Measurements from ENCODE around the gene TRA2A.

The TRA2A gene

DNA sequence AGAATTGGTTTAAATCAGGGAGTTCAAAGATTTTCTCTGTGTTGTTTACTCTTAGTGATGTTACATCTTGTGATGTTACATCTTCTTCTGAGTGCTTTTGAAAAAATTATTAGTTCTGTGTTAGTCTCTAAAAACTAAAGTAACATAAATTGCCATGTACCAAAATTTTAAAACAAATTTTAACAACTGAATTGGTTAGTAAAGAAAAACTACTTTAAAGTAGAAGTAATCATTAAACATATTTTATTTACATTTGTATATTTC lies 56.3 kb downstream of the TRA2A start:
- peak overlapping the region; percentile 84 for H3K4me3 ChIP-seq (ENCODE audit: low read length)
- no peaks in the 10 kb centered on the region for H3K27me3 ChIP-seq (ENCODE audit: insufficient read depth, low read length)
- peak overlapping the region; percentile 97 for H3K9ac ChIP-seq (ENCODE audit: low read depth, low read length)
- peak overlapping the region; percentile 97 for H3K27ac ChIP-seq (ENCODE audit: low read depth, low read length)
- peaks cover 32% of the 10 kb centered on the region for H3K4me1 ChIP-seq (ENCODE audit: insufficient read depth, low read length)
- H3K36me3 ChIP-seq (ENCODE audit: insufficient read depth, low read length): no peaks in the 10 kb centered on the region
- H3K9me3 ChIP-seq (ENCODE audit: insufficient read depth, low read depth, low read length): no peaks in the 10 kb centered on the region

DNA sequence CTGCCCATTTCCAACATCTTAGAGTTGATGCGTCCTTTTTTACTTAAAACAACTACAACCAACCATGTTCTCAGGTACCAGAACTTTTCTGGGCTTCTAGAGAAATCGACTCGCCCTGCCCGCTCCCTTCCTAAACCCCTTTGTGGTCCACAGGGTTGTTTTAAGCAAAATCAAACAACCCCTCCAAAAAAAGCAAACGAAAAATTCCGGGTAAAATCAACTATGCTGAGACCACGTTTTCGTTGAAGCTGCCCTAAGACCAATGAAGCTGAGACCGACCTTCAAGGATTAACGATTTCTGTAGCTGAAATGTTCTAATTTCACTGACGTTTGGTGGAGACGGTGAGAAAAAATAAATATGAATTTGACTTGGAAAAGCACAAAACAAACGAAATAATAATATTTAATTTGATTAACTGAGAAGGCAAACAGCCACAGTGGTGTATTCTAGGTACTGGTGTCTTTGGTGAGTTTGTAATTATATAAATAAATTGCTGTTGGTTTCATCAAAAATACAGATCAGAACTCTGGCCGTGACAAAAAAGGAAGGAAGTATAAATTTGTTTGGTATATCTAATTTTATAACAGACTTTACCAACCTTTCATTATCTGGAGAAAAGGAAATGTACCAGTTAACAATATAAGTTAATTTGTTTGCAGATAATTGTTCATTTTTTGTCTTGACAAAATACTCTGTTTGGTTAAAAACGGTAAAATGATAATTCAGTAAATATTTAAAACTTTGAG lies 56.8 kb downstream of the TRA2A start:
- no peaks in the 10 kb centered on the region for H3K9me3 ChIP-seq (ENCODE audit: insufficient read depth, low read depth, low read length)
- peak overlapping the region; percentile 97 for H3K27ac ChIP-seq (ENCODE audit: low read depth, low read length)
- H3K4me3 ChIP-seq (ENCODE audit: low read length): peak overlapping the region; percentile 84
- H3K36me3 ChIP-seq (ENCODE audit: insufficient read depth, low read length): no peaks in the 10 kb centered on the region
- 0% methylated on average over 13 of the region's 15 CpGs for WGBS
- H3K4me1 ChIP-seq (ENCODE audit: insufficient read depth, low read length): peaks cover 32% of the 10 kb centered on the region
- H3K27me3 ChIP-seq (ENCODE audit: insufficient read depth, low read length): no peaks in the 10 kb centered on the region
- peak overlapping the region; percentile 97 for H3K9ac ChIP-seq (ENCODE audit: low read depth, low read length)

- Histone ChIP-seq H3K36me3 (ENCODE audit: insufficient read depth, low read length) (no peaks in the 10 kb centered on the region), H3K4me3 (ENCODE audit: low read length) (peak overlapping the region; percentile 84), H3K9ac (ENCODE audit: low read depth, low read length) (peak overlapping the region; percentile 99), H3K27me3 (ENCODE audit: insufficient read depth, low read length) (no peaks in the 10 kb centered on the region), H3K27ac (ENCODE audit: low read depth, low read length) (peak overlapping the region; percentile 97), H3K4me1 (ENCODE audit: insufficient read depth, low read length) (peaks cover 32% of the 10 kb centered on the region), H3K9me3 (ENCODE audit: insufficient read depth, low read depth, low read length) (no peaks in the 10 kb centered on the region)
- WGBS: under 1% methylated on average over 63 of the region's 66 CpGs
Observed at GRCh38 chr7:23474094-23474828, 57.5 kb downstream of the TRA2A start.

DNA sequence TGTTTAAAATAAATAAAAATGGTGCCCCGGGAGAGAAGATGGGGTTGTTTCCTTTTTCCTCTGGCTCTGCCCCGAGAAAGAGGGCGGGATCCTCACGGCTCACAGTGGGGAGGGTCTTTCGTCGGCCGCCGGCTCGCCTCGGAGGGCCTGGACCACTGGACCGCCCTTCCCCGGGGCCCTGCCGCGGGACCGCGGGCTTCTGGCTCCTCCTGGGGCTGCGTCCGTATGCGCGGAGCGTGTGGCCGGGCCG lies 58.0 kb downstream of the TRA2A start:
- under 1% methylated on average over 23 of the region's 23 CpGs for WGBS
- Histone ChIP-seq H3K27me3 (ENCODE audit: insufficient read depth, low read length) (no peaks in the 10 kb centered on the region), H3K27ac (ENCODE audit: low read depth, low read length) (peak overlapping the region; percentile 97)

GRCh38 chr7:23472956-23473843 lies 58.6 kb downstream of the TRA2A start:
- H3K36me3 ChIP-seq (ENCODE audit: insufficient read depth, low read length): no peaks in the 10 kb centered on the region
- WGBS: 3% methylated on average over 16 of the region's 16 CpGs
- H3K4me3 ChIP-seq (ENCODE audit: low read length): peak overlapping the region; percentile 84
- H3K4me1 ChIP-seq (ENCODE audit: insufficient read depth, low read length): peaks cover 32% of the 10 kb centered on the region
- H3K9me3 ChIP-seq (ENCODE audit: insufficient read depth, low read depth, low read length): no peaks in the 10 kb centered on the region
- peak overlapping the region; percentile 97 for H3K27ac ChIP-seq (ENCODE audit: low read depth, low read length)
- no peaks in the 10 kb centered on the region for H3K27me3 ChIP-seq (ENCODE audit: insufficient read depth, low read length)
- H3K9ac ChIP-seq (ENCODE audit: low read depth, low read length): peak overlapping the region; percentile 99

More for the DNA sequence above, 58.0 kb downstream of the TRA2A start:
- Histone ChIP-seq H3K9me3 (ENCODE audit: insufficient read depth, low read depth, low read length) (no peaks in the 10 kb centered on the region), H3K4me3 (ENCODE audit: low read length) (peak overlapping the region; percentile 84), H3K4me1 (ENCODE audit: insufficient read depth, low read length) (peaks cover 32% of the 10 kb centered on the region), H3K9ac (ENCODE audit: low read depth, low read length) (peak overlapping the region; percentile 99), H3K36me3 (ENCODE audit: insufficient read depth, low read length) (no peaks in the 10 kb centered on the region)

DNA sequence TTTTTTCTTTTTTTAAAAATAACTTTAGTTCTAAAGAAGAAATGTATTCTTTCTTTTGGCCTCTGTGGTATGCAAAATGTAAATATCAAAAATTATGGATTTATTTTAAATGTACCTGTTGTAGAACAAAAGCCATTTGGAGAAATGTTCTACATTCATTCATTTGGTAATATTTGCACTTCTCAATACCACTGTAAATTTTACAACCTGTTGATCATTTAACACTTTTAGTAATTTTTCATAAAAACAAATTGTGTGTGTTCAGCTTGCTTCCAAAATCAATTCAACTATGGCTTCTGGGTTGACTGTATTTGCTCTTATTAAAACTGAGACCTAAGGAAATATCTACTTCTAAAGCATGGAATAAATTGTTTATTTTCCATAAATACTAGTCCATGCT lies 59.2 kb downstream of the TRA2A start:
- no peaks in the 10 kb centered on the region for H3K9me3 ChIP-seq (ENCODE audit: insufficient read depth, low read depth, low read length)
- H3K4me1 ChIP-seq (ENCODE audit: insufficient read depth, low read length): peaks cover 25% of the 10 kb centered on the region
- peak overlapping the region; percentile 99 for H3K9ac ChIP-seq (ENCODE audit: low read depth, low read length)
- H3K27ac ChIP-seq (ENCODE audit: low read depth, low read length): peak overlapping the region; percentile 96
- H3K36me3 ChIP-seq (ENCODE audit: insufficient read depth, low read length): no peaks in the 10 kb centered on the region
- H3K4me3 ChIP-seq (ENCODE audit: low read length): peak overlapping the region; percentile 84
- H3K27me3 ChIP-seq (ENCODE audit: insufficient read depth, low read length): no peaks in the 10 kb centered on the region

DNA sequence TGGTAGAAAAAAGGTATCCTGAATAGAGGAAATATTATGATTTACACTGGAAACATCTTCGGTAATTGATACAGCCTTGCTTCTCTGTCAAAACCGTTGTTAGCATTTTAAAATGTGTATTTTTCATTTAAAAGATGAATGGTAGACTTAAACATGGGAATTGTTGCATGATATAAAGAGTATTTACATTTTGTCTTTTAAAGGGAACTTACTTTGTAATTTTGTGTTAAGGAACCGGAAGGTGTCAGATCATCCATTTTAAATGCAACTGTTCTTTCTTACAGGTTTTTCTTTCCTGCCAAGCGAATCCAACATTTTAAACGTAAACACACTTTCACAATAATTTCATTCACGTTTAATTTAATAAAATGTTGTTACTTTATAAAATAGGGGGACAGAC lies 59.7 kb downstream of the TRA2A start:
- Histone ChIP-seq H3K27ac (ENCODE audit: low read depth, low read length) (peak overlapping the region; percentile 96), H3K27me3 (ENCODE audit: insufficient read depth, low read length) (no peaks in the 10 kb centered on the region), H3K9me3 (ENCODE audit: insufficient read depth, low read depth, low read length) (no peaks in the 10 kb centered on the region), H3K36me3 (ENCODE audit: insufficient read depth, low read length) (no peaks in the 10 kb centered on the region), H3K9ac (ENCODE audit: low read depth, low read length) (peak overlapping the region; percentile 99), H3K4me3 (ENCODE audit: low read length) (peak overlapping the region; percentile 84), H3K4me1 (ENCODE audit: insufficient read depth, low read length) (peaks cover 20% of the 10 kb centered on the region)
- WGBS: 1% methylated on average over 4 of the region's 6 CpGs

GRCh38 chr7:23471106-23471859 lies 60.5 kb downstream of the TRA2A start:
- Histone ChIP-seq H3K36me3 (ENCODE audit: insufficient read depth, low read length) (no peaks in the 10 kb centered on the region), H3K4me1 (ENCODE audit: insufficient read depth, low read length) (peaks cover 18% of the 10 kb centered on the region), H3K27me3 (ENCODE audit: insufficient read depth, low read length) (no peaks in the 10 kb centered on the region), H3K4me3 (ENCODE audit: low read length) (peak overlapping the region; percentile 84), H3K27ac (ENCODE audit: low read depth, low read length) (peak overlapping the region; percentile 96), H3K9ac (ENCODE audit: low read depth, low read length) (peak overlapping the region; percentile 99), H3K9me3 (ENCODE audit: insufficient read depth, low read depth, low read length) (no peaks in the 10 kb centered on the region)
- WGBS: under 1% methylated on average over 43 of the region's 44 CpGs

GRCh38 chr7:23470330-23471105 lies 61.3 kb downstream of the TRA2A start, which contains the start of gene IGF2BP3:
Gene IGF2BP3 (minus strand): TSS chr7:23470491. CDS start chr7:23470110, 381 bp downstream.
- no peaks in the 10 kb centered on the region for H3K27me3 ChIP-seq (ENCODE audit: insufficient read depth, low read length)
- peak within 1 kb of the TSS; percentile 84 for H3K4me3 ChIP-seq (ENCODE audit: low read length)
- 2% methylated on average over 32 of the region's 34 CpGs for WGBS
- H3K36me3 ChIP-seq (ENCODE audit: insufficient read depth, low read length): no peaks in the 10 kb centered on the region
- no peaks in the 10 kb centered on the region for H3K9me3 ChIP-seq (ENCODE audit: insufficient read depth, low read depth, low read length)
- peak within 1 kb of the TSS; percentile 99 for H3K9ac ChIP-seq (ENCODE audit: low read depth, low read length)
- H3K27ac ChIP-seq (ENCODE audit: low read depth, low read length): peak within 1 kb of the TSS; percentile 96
- peaks cover 23% of the 10 kb centered on the region for H3K4me1 ChIP-seq (ENCODE audit: insufficient read depth, low read length)

GRCh38 chr7:23469961-23470250 lies 61.9 kb downstream of the TRA2A start:
- H3K4me1 ChIP-seq (ENCODE audit: insufficient read depth, low read length): peaks cover 27% of the 10 kb centered on the region
- H3K4me3 ChIP-seq (ENCODE audit: low read length): peak overlapping the region; percentile 84
- H3K27ac ChIP-seq (ENCODE audit: low read depth, low read length): peak overlapping the region; percentile 96
- H3K27me3 ChIP-seq (ENCODE audit: insufficient read depth, low read length): no peaks in the 10 kb centered on the region
- H3K9me3 ChIP-seq (ENCODE audit: insufficient read depth, low read depth, low read length): no peaks in the 10 kb centered on the region
- under 1% methylated on average over 18 of the region's 18 CpGs for WGBS
- peak overlapping the region; percentile 85 for H3K9ac ChIP-seq (ENCODE audit: low read depth, low read length)
- H3K36me3 ChIP-seq (ENCODE audit: insufficient read depth, low read length): no peaks in the 10 kb centered on the region

Data from HUES64 (cell line).